HEK293T (cell line): Measurements from ENCODE around the gene CLCA1.

Experiments
- ARNT ChIP-seq: fragments of 450-650 bp; IDR thresholded peaks from 2 replicates; pipeline ENCODE4 v1.6.1; 2017; ENCODE audit warnings: mild to moderate bottlenecking
- BHLHE40 ChIP-seq: fragments of 450-650 bp; IDR thresholded peaks from 2 replicates; pipeline ENCODE4 v1.6.1; 2016; ENCODE audit warnings: mild to moderate bottlenecking, moderate library complexity, borderline replicate concordance
- ELF4 ChIP-seq: fragments of 450-650 bp; IDR thresholded peaks from 2 replicates; pipeline ENCODE4 v1.6.1; 2017; ENCODE audit warnings: antibody characterized with exemption
- FOXA1 ChIP-seq: fragments of 450-650 bp; IDR thresholded peaks from 2 replicates; pipeline ENCODE4 v1.6.1; 2016; ENCODE audit warnings: mild to moderate bottlenecking
- FOXK2 ChIP-seq: fragments of 450-650 bp; IDR thresholded peaks from 2 replicates; pipeline ENCODE4 v1.6.1; 2016; ENCODE audit warnings: mild to moderate bottlenecking
- FOXM1 ChIP-seq: fragments of 450-650 bp; IDR thresholded peaks from 2 replicates; pipeline ENCODE4 v1.6.1; 2017; ENCODE audit warnings: mild to moderate bottlenecking, borderline replicate concordance
- HDGF ChIP-seq: fragments of 450-650 bp; IDR thresholded peaks from 2 replicates; pipeline ENCODE4 v1.6.1; 2017; ENCODE audit warnings: antibody characterized with exemption, borderline replicate concordance
- L3MBTL2 ChIP-seq: fragments of 450-650 bp; conservative IDR thresholded peaks from 2 replicates; pipeline ENCODE4 v1.6.1; 2016; ENCODE audit warnings: mild to moderate bottlenecking
- NFRKB ChIP-seq: fragments of 450-650 bp; IDR thresholded peaks from 2 replicates; pipeline ENCODE4 v1.6.1; 2016; ENCODE audit warnings: mild to moderate bottlenecking, moderate library complexity
- PKNOX1 ChIP-seq: fragments of 450-650 bp; IDR thresholded peaks from 2 replicates; pipeline ENCODE4 v1.6.1; 2016
- SP1 ChIP-seq: fragments of 450-650 bp; IDR thresholded peaks from 2 replicates; pipeline ENCODE4 v1.6.1; 2017
- SUZ12 ChIP-seq: fragments of 450-650 bp; IDR thresholded peaks from 2 replicates; pipeline ENCODE4 v1.6.1; 2016; ENCODE audit warnings: mild to moderate bottlenecking
- TARDBP ChIP-seq: fragments of 450-650 bp; IDR thresholded peaks from 2 replicates; pipeline ENCODE4 v1.6.1; 2016

DNA sequence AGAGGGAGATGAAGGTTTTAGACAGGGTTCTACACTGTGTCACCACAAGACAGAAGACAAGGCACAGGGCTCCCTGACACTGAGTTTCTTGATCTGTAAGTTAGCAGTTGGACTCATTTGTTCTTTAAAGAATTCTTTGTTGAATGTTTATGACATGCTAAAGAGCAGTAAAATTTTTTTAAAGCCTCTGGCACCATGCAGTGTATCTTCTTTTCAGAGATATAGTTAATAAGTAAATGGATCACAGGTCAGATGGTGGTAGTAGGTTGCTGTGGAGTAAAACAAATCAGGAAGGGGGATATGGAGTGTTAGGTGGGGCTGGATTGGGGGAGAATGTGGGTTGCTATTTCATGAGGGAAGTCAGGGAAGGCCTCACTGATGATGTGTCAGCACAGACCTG, 80.1 kb downstream of the CLCA1 start:
- TF ChIP-seq PKNOX1 (no peak), FOXM1 (no peak), BHLHE40 (no peak), SUZ12 (no peak), FOXK2 (no peak), HDGF (no peak), ELF4 (no peak), L3MBTL2 (no peak), SP1 (no peak), ARNT (no peak), NFRKB (no peak), TARDBP (no peak), FOXA1 (no peak)
